ENCODE data around the gene ST3GAL3.

Gene ST3GAL3

DNA sequence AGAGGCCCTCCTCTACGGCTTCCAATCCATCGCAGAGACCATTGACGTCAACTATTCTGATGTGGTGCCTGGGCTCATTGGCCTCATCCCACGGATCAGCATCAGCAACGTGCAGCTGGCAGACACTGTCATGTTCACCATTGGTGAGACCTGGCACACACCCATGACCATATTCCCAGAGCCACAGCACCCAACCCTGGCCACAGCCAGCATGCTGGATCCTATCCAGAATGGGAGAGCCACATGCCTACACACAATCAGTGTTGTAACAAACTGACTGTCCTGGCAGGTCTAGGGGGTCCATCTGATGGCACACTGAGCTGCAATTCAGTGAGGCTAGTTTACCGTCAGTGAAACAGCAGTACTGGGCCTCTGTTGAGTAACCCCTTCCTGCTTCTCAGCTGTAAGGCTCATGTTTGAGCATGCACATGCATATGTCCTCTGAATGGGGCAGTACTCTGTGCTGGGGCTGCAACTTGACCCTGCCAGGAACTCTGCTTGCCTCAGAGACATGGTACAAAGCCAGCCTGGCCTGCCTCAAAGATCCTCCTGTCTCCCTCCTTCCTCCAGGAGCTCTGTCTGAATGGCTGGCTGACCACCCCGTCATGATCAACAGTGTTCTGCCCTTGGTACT is 250.2 kb downstream of the ST3GAL3 start:
- no peak overlapping the region for H3K27ac Mint-ChIP-seq

DNA sequence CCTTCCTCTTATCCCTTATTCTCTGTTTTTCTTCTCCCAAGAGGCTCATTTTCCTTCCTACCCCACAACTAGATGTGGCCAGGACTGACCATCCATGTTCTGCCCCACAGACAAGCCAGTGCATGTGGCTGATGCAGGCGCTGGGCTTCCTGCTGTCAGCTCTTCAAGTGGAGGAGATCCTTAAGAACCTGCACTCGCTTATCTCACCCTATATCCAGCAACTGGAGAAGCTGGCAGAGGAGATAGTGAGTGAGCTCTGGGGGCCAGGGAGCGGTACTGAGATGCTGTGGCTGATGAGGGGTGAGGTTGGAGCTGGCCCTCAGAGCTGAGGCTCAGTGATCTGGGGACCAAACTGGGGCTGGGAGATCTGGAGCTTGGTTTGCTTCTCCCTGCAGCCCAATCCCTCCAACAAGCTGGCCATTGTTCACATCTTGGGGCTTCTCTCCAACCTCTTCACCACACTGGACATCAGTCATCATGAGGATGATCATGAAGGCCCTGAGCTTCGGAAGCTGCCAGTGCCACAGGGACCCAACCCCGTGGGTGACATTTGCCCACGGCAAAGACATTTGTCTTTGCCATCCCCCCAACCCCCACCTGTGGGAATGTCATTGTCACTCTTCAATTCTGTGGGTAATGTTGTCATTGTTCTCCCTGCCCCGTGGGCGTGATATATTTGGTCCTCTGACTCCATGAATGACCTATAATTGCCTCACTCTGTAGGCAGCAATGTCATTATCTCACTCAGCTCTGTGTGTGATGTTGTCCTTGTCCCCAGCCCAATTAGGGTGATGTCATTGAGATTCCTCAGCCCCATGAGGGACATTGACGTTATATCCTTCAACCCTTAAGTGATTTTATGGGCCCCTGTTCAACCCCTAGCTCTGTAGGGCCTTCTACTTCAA is 251.3 kb downstream of the ST3GAL3 start:
- Mint-ChIP-seq H3K4me1 (no peaks in the 10 kb centered on the region), H3K4me3 (no peak overlapping the region), H3K9me3 (no peaks in the 10 kb centered on the region), H3K27me3 (no peaks in the 10 kb centered on the region), H3K27ac (no peak overlapping the region)
- ATAC-seq (no peak), DNase-seq (no peak)

More for the DNA sequence above, 250.2 kb downstream of the ST3GAL3 start:
- DNase-seq = no peak
- Mint-ChIP-seq H3K27me3 (no peaks in the 10 kb centered on the region), H3K9me3 (no peaks in the 10 kb centered on the region), H3K4me1 (no peaks in the 10 kb centered on the region), H3K4me3 (no peak overlapping the region)
- no peak for ATAC-seq

DNA sequence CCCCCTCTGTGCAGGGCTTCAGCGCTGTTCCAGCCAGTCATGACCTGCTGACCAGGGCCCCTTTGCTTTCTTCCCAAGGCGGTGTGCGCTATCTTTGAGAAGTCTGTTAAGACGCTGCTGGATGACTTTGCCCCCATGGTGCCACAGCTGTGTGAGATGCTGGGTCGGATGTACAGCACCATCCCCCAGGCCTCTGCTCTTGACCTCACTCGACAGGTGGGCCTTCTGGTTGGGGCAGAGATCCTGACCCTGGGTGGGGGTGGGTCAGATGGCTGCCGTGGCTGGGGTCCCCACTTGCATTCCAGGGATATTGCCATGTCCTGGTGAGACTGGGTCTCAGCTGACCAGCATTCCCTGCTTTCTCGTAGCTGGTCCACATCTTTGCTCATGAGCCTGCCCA is 253.5 kb downstream of the ST3GAL3 start:
- DNase-seq (no peak), ATAC-seq (no peak)
- no peak overlapping the region for H3K4me3 Mint-ChIP-seq
- no peaks in the 10 kb centered on the region for H3K4me1 Mint-ChIP-seq
- H3K9me3 Mint-ChIP-seq = no peaks in the 10 kb centered on the region
- H3K27me3 Mint-ChIP-seq = no peaks in the 10 kb centered on the region
- no peak overlapping the region for H3K27ac Mint-ChIP-seq

DNA sequence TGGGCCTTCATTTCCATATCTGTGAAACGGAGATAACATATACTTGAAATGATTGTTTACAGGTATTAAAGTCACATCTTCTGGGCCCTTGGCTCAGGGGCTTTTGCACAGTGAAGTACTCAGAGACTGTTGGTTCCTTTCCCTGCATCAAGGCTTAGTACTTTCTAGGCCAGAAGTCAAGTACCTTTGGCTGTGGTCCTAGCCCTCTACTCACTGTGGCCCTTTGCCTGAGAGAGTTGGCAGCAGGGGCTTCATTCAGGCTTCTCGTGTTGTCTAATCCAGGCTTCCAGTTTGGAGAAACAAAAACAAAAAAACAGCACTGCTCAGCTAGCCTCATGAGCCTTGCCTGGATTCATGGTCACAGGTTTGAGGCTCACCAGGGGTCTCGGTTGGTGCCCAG is 254.4 kb downstream of the ST3GAL3 start:
- Mint-ChIP-seq H3K9me3 (no peaks in the 10 kb centered on the region), H3K4me3 (no peak overlapping the region), H3K4me1 (no peaks in the 10 kb centered on the region), H3K27ac (no peak overlapping the region), H3K27me3 (no peaks in the 10 kb centered on the region)
- no peak for ATAC-seq
- no peak for DNase-seq

DNA sequence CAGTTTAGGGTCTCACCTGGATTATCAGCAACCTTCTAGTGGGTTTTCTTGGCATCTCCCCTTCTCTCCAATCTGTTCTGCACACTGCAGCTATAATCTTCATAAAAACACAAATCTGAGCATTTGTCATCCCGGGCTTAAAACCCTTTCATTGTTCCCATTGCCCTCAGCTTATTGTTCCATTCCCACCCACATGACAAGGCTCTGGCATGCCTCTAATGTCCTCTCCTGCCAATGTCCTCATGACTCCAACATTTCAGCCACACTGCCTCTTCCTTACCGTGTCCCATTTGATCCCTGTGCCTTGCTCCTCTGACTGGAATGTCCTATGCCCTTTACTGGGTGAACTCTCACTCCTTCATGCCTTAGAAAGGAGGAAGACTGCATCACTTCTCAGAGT is 255.0 kb downstream of the ST3GAL3 start:
- Mint-ChIP-seq H3K9me3 (no peaks in the 10 kb centered on the region), H3K27me3 (no peaks in the 10 kb centered on the region), H3K4me3 (no peak overlapping the region), H3K4me1 (no peaks in the 10 kb centered on the region), H3K27ac (no peak overlapping the region)
- ATAC-seq = no peak
- no peak for DNase-seq

- Mint-ChIP-seq H3K27me3 (no peaks in the 10 kb centered on the region), H3K4me3 (no peak overlapping the region), H3K27ac (no peak overlapping the region), H3K4me1 (no peaks in the 10 kb centered on the region), H3K9me3 (no peaks in the 10 kb centered on the region)
- ATAC-seq (no peak), DNase-seq (no peak)
Observed at GRCh38 chr1:43963006-43963405, 255.7 kb downstream of the ST3GAL3 start.

- ATAC-seq = no peak
- Mint-ChIP-seq H3K27me3 (no peaks in the 10 kb centered on the region), H3K4me1 (no peaks in the 10 kb centered on the region), H3K9me3 (no peaks in the 10 kb centered on the region), H3K27ac (no peak overlapping the region), H3K4me3 (no peak overlapping the region)
- DNase-seq = no peak
Observed at GRCh38 chr1:43963890-43964289, 256.6 kb downstream of the ST3GAL3 start.

DNA sequence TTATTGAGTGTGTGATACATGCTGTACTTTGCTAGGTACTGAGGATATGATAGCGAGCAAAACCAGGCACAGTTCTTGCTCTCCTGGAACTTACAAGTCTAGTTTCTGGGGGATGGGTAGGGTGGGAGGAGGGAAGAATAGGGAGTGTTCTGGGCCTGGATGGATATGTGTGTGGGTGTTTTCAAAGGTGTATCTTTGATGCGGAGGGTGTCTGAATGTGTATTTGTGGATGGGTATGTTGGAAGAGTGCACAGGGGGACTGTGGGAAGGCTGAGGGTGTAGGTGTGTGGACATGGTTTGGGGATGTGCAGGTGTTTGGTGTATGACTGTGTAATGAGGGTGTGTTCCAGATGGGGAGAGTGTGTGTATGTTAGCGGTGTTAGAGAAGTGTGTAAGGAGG is 258.0 kb downstream of the ST3GAL3 start:
- ATAC-seq (no peak), DNase-seq (no peak)
- peaks cover 12% of the 10 kb centered on the region for H3K4me1 Mint-ChIP-seq
- H3K4me3 Mint-ChIP-seq = no peak overlapping the region
- H3K27me3 Mint-ChIP-seq = no peaks in the 10 kb centered on the region
- no peaks in the 10 kb centered on the region for H3K9me3 Mint-ChIP-seq
- H3K27ac Mint-ChIP-seq = no peak overlapping the region

DNA sequence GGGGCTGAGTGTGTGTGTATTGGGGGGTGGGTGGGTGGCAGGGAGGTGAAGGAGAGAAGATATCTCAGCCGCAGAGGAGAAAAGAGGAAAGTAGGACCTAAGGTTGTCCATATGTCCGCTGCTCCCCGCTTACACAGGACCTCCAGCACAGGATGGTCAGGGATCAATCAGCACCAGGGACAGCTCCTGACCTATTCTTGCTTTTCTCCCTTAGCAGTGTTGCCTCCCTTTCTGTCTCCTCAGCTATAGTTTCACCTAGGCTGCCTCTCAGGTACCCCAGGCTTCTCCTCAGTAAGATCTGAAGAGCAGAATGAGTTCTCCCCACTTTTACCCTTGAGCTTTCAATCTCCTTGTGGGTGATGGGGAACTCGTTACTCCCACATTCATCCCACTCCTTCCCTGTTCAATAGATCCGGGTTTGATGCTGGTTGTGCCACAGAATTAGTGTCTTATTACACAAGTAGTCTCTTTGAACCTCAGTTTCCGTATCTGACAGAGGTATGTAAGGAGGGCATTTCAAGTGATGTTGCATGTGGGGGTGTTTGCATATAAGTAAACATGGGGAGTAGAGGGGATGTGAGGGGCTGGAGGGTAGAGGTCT is 261.1 kb downstream of the ST3GAL3 start:
- H3K9me3 Mint-ChIP-seq = no peaks in the 10 kb centered on the region
- no peaks in the 10 kb centered on the region for H3K27me3 Mint-ChIP-seq
- no peak overlapping the region for H3K4me3 Mint-ChIP-seq
- no peak for ATAC-seq
- no peak for DNase-seq
- peaks cover 33% of the 10 kb centered on the region for H3K4me1 Mint-ChIP-seq
- no peak overlapping the region for H3K27ac Mint-ChIP-seq

DNA sequence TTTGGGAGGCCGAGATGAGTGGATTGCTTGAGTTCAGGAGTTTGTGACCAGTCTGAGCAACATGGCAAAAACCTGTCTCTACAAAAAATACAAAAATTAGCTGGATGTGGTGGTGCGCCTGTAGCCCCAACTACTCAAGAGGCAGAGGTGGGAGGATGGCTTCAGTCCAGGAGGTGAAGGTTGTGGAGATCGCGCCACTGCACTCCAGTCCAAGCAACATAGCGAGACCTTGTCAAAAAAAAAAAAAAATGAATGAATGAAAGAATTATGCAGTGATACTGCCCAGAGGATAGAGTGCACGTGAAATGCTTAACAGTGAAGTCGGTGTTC is 262.0 kb downstream of the ST3GAL3 start:
- Mint-ChIP-seq H3K4me1 (peaks cover 42% of the 10 kb centered on the region), H3K9me3 (no peaks in the 10 kb centered on the region), H3K27ac (no peak overlapping the region), H3K27me3 (no peaks in the 10 kb centered on the region), H3K4me3 (peak overlapping the region; percentile 89 to 98)
- DNase-seq (no peak), ATAC-seq (no peak)

DNA sequence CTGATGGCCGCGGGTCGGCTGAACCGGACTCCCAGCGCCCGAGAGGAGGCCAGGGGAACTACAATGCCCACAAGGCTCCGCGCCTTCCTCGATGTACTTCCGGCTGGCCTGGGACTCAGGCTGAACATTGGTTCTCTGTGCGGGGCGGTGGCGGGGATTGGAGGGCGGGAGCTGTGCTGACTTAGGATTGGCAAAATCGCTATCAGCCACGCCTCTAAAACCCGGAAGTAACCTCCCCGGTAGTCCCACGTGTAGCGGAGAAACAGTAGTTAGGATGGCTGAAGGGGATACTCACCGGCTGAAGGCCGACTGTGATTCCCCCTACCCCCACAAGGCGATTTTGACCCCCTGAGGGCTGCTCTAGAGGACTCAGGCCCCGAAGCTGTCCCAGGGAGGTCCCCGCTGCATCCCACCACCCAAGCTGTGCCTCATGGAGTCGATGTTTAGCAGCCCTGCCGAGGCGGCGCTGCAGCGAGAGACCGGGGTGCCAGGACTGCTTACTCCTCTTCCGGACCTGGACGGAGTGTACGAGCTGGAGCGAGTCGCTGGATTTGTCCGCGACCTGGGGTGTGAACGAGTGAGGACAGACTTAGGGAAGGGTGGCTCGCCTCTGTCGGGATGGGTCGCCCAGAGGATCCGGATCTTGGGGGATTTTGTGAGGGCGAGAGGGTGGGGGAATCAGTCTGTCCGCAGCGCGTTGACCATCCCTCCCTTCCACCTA is 262.6 kb downstream of the ST3GAL3 start, which contains the start of gene DPH2:
DPH2 (plus strand) TSS at position 265 of the 721 bp plus-strand sequence; CDS start at position 431, 166 bp downstream.
- Mint-ChIP-seq H3K4me1 (peaks cover 43% of the 10 kb centered on the region), H3K9me3 (no peaks in the 10 kb centered on the region), H3K27me3 (no peaks in the 10 kb centered on the region), H3K4me3 (peak within 1 kb of the TSS; percentile 89 to 98), H3K27ac (peak within 1 kb of the TSS; percentile 90 to 93)
- DNase-seq (peak; percentile 83 to 92), ATAC-seq (peak; percentile 94)

GRCh38 chr1:43970502-43970901 is 263.2 kb downstream of the ST3GAL3 start:
- Mint-ChIP-seq H3K4me1 (peaks cover 43% of the 10 kb centered on the region), H3K4me3 (peak overlapping the region; percentile 89 to 98), H3K27me3 (no peaks in the 10 kb centered on the region), H3K9me3 (no peaks in the 10 kb centered on the region), H3K27ac (peak overlapping the region; percentile 86 to 93)
- ATAC-seq = no peak
- no peak for DNase-seq

GRCh38 chr1:43970911-43971310 is 263.6 kb downstream of the ST3GAL3 start:
- Mint-ChIP-seq H3K4me1 (peaks cover 47% of the 10 kb centered on the region), H3K9me3 (no peaks in the 10 kb centered on the region), H3K27me3 (no peaks in the 10 kb centered on the region), H3K4me3 (peak overlapping the region; percentile 89 to 98), H3K27ac (peak overlapping the region; percentile 40 to 90)
- ATAC-seq (no peak), DNase-seq (no peak)

DNA sequence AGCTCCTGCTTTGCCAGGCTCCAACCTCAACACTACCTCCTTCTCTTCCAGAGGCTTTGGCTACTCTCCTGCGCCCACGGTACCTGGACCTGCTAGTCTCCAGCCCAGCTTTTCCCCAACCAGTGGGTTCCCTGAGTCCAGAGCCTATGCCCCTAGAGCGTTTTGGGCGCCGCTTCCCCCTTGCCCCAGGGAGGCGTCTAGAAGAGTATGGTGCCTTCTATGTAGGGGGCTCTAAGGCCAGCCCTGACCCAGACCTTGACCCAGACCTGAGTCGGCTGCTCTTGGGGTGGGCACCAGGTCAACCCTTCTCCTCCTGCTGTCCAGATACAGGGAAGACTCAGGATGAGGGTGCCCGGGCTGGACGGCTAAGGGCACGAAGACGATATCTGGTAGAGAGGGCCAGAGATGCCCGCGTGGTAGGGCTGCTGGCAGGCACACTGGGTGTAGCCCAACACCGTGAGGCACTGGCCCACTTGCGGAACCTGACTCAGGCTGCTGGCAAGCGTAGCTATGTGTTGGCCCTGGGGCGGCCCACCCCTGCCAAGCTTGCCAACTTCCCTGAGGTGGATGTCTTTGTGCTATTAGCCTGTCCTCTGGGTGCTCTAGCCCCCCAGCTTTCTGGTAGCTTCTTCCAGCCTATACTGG is 264.1 kb downstream of the ST3GAL3 start:
- Mint-ChIP-seq H3K27me3 (no peaks in the 10 kb centered on the region), H3K27ac (no peak overlapping the region), H3K4me1 (peaks cover 52% of the 10 kb centered on the region), H3K4me3 (peak overlapping the region; percentile 89 to 98), H3K9me3 (no peaks in the 10 kb centered on the region)
- DNase-seq = no peak
- no peak for ATAC-seq

- Mint-ChIP-seq H3K4me3 (peak overlapping the region; percentile 94 to 95), H3K27ac (peak overlapping the region; percentile 95 to 96), H3K27me3 (no peaks in the 10 kb centered on the region), H3K4me1 (peaks cover 77% of the 10 kb centered on the region), H3K9me3 (no peaks in the 10 kb centered on the region)
- no peak for DNase-seq
- no peak for ATAC-seq
Observed at GRCh38 chr1:43973981-43974442, 266.7 kb downstream of the ST3GAL3 start.

Measured in stimulated activated naive CD8-positive, alpha-beta T cell treated with anti-CD3 and anti-CD28 coated beads, Interleukin-15, amount 100 ng/mL, for 72 hours (primary cell).